Measurements from ENCODE around the gene YAE1.

DNA sequence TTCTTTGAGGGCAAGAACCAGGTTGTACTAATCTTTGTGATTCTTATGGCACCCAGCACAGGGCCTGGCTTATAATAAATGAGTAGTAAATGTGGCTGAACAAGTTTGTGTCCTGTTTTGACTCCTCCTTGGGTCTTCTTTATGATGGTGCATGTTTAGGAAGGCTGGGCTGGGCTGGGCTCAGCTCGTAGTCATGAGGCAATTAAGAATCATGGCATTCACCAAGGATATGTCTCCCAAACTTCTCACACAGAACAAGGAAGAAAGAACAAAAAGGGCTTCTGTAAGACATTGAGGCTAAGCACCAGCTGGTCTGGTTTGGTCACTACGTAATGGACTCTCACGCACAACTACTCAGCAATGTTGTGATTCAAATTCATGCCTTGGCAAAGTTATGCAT is 30.5 kb upstream of the YAE1 start:
- TF ChIP-seq GABPA (IDR thresholded peaks at IDR 0.05; ENCODE audit: low read depth) (no peak), TAF1 (IDR thresholded peaks at IDR 0.05; ENCODE audit: borderline replicate concordance, low read depth, low read length) (no peak), POLR2AphosphoS5 (IDR thresholded peaks at IDR 0.05; ENCODE audit: low read depth, low read length) (no peak), EP300 (IDR thresholded peaks at IDR 0.05; ENCODE audit: borderline replicate concordance in 1 of 2, low read depth in 1 of 2, low read length in 1 of 2) (no peak), FOSL2 (IDR thresholded peaks at IDR 0.05; ENCODE audit: borderline replicate concordance, low read depth) (no peak), TEAD4 (IDR thresholded peaks at IDR 0.05; ENCODE audit: borderline replicate concordance, insufficient read depth) (no peak), MXI1 (IDR thresholded peaks at IDR 0.05; ENCODE audit: low read depth, low read length) (no peak), YY1 (IDR thresholded peaks at IDR 0.05; ENCODE audit: low read depth) (no peak), EZH2phosphoT487 (IDR thresholded peaks at IDR 0.05; ENCODE audit: borderline replicate concordance, low read depth) (no peak), RAD21 (IDR thresholded peaks at IDR 0.05; ENCODE audit: low read length) (no peak)
- TF ChIP-seq, protein P1, sequence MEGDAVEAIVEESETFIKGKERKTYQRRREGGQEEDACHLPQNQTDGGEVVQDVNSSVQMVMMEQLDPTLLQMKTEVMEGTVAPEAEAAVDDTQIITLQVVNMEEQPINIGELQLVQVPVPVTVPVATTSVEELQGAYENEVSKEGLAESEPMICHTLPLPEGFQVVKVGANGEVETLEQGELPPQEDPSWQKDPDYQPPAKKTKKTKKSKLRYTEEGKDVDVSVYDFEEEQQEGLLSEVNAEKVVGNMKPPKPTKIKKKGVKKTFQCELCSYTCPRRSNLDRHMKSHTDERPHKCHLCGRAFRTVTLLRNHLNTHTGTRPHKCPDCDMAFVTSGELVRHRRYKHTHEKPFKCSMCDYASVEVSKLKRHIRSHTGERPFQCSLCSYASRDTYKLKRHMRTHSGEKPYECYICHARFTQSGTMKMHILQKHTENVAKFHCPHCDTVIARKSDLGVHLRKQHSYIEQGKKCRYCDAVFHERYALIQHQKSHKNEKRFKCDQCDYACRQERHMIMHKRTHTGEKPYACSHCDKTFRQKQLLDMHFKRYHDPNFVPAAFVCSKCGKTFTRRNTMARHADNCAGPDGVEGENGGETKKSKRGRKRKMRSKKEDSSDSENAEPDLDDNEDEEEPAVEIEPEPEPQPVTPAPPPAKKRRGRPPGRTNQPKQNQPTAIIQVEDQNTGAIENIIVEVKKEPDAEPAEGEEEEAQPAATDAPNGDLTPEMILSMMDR (IDR thresholded peaks at IDR 0.05) = no peak

All from SK-N-SH (cell line).